ENCODE measurements around the gene LPA.

Gene LPA

GRCh38 chr6:160509610-160510009 lies 154.5 kb downstream of the LPA start:
- DNase-seq = no peak
- TF ChIP-seq GATA1 (IDR thresholded peaks at IDR 0.05; ENCODE audit: low read depth, low read length) (no peak), POLR2A (IDR thresholded peaks at IDR 0.05; ENCODE audit: low read length) (no peak)

GRCh38 chr6:160508599-160508998 lies 155.5 kb downstream of the LPA start:
- DNase-seq = no peak
- TF ChIP-seq GATA1 (IDR thresholded peaks at IDR 0.05; ENCODE audit: low read depth, low read length) (no peak), POLR2A (IDR thresholded peaks at IDR 0.05; ENCODE audit: low read length) (no peak)

GRCh38 chr6:160507420-160507819 lies 156.7 kb downstream of the LPA start:
- DNase-seq = no peak
- no peak for TF ChIP-seq POLR2A (IDR thresholded peaks at IDR 0.05; ENCODE audit: low read length)
- TF ChIP-seq GATA1 (IDR thresholded peaks at IDR 0.05; ENCODE audit: low read depth, low read length) = no peak

- no peak for DNase-seq
- TF ChIP-seq GATA1 (IDR thresholded peaks at IDR 0.05; ENCODE audit: low read depth, low read length) = no peak
- TF ChIP-seq POLR2A (IDR thresholded peaks at IDR 0.05; ENCODE audit: low read length) = no peak
Observed at GRCh38 chr6:160505970-160506369, 158.1 kb downstream of the LPA start.

GRCh38 chr6:160500639-160501038 lies 163.4 kb downstream of the LPA start:
- DNase-seq = no peak
- TF ChIP-seq GATA1 (IDR thresholded peaks at IDR 0.05; ENCODE audit: low read depth, low read length) (no peak), POLR2A (IDR thresholded peaks at IDR 0.05; ENCODE audit: low read length) (no peak)

DNA sequence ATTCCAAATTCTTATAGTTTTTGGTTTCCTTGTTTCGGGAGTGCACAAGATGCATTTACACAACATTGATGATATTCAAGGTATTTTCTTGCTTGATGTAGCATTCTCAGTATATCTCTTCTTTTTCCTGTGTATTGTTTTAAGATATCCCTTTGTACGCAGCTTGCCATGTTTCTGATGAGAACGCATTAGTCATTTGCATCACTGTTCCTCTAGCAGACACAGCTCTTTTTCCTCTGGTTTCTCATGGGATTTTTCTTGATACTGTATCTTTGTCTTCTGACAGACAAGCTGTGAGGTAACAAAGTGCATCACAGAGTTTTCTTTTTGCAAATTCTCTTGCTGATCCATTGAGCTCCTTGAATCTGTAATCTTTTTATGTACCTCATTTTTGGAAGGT lies 169.5 kb downstream of the LPA start:
- TF ChIP-seq POLR2A (IDR thresholded peaks at IDR 0.05; ENCODE audit: low read length) (no peak), GATA1 (IDR thresholded peaks at IDR 0.05; ENCODE audit: low read depth, low read length) (no peak)
- DNase-seq = no peak

- no peak for DNase-seq
- TF ChIP-seq POLR2A (IDR thresholded peaks at IDR 0.05; ENCODE audit: low read length) = no peak
- TF ChIP-seq GATA1 (IDR thresholded peaks at IDR 0.05; ENCODE audit: low read depth, low read length) = no peak
Observed at GRCh38 chr6:160489091-160489490, 175.0 kb downstream of the LPA start.

DNA sequence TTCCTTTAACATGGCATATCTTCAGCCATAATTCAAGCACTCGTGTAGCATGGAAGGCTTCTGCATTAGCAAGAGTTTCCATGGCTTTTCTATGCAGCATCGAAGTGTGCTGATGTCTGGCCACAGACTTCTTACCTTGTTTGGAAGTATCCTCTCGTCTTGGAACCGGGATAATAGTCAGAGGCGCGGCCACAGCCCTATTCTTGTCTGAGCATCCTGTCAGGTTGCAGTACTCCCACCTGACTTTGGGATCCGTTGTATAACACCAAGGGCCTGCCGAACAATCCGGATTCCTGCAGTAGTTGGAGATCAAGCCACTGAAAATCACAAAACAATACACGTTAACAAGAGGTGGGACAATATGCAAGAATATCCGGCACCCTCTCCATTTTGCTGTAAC lies 177.0 kb downstream of the LPA start:
- DNase-seq = no peak
- no peak for TF ChIP-seq GATA1 (IDR thresholded peaks at IDR 0.05; ENCODE audit: low read depth, low read length)
- no peak for TF ChIP-seq POLR2A (IDR thresholded peaks at IDR 0.05; ENCODE audit: low read length)
